CD4-positive, alpha-beta T cell treated with Interferon alpha-2 for 1 hour (primary cell): ENCODE measurements around the gene TBC1D16.

ENCODE experiments used
- DNase-seq, 2 donors: peaks; one replicate each; pipeline ENCODE4 v3.0.0-alpha.2; 2020 to 2022

TBC1D16 gene

GRCh38 chr17:80035687-80035936 is at the start of gene TBC1D16:
TSS of gene TBC1D16 (minus strand) at chr17:80035872. CDS start at chr17:80013547, 22,325 bp downstream.
- no peak for DNase-seq

DNA sequence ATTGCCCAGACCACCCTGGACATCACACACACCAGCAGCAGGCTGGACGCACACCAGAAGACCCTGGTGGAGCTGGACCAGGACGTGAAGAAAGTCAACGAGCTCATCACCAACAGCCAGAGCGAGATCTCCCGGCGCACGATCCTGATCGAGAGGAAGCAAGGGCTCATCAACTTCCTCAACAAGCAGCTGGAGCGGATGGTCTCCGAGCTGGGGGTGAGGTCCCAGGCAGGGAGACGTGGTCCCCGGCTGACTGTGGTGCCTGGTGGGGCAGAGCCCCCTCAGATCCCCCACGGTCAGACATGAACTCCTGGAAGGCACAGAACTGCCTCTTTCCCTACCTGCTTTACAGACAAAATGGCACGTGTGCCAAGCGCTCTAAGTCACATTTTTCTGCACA is 49.1 kb upstream of the TBC1D16 start:
- DNase-seq: no peak

- DNase-seq: no peak
Measured at GRCh38 chr17:80083136-80083661, 47.5 kb upstream of the TBC1D16 start.

DNA sequence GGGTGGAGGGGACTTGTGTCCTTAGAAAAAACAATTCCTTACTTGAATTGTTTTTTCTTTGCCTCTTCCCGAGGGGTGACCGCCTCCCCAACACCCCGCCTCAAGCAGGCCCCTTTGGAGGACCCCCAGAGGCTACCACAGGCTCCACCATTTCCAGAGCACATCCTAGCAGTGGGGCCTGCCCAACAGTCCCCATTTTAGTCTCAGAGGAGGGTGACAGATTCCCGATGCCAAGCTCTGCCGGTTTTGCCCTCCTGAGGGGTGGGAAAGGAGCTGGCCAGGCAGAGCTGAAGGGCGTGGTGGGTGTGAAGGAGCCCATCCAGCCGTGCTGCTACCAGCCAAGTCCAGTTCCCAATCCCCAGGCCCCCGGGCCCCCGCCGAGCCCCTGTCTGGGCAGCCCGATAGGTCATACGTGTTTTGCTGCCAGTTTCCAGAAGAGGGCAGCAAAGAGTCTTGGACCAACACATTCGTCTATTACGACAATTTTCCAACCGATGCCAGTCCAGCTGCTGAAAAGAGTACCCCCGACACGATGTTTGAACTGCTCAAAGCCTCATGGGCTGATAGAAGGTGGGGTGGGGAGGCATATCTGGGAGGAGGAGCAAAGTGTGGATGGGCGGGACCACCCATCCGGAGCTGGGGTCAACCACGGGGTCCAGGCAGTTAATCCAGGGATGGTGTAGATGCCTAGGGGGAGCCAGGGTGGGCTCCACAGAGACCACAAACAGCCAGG is 46.9 kb upstream of the TBC1D16 start:
- peak; percentile 68 to 69 for DNase-seq

DNA sequence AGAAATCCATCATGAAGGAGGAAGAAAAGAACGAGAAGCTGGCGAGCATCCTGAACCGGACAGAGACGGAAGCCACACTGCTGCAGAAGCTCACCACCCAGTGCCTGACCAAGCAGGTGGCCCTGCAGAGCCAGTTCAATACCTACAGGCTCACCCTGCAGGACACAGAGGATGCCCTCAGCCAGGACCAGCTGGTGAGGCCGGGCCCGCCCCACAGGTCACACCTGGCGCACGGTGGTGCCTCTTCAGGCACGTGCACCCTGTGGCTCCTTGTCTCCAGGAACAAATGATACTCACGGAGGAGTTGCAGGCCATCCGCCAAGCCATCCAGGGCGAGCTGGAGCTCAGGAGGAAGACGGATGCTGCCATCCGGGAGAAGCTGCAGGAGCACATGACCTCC is 45.9 kb upstream of the TBC1D16 start:
- DNase-seq: no peak

DNA sequence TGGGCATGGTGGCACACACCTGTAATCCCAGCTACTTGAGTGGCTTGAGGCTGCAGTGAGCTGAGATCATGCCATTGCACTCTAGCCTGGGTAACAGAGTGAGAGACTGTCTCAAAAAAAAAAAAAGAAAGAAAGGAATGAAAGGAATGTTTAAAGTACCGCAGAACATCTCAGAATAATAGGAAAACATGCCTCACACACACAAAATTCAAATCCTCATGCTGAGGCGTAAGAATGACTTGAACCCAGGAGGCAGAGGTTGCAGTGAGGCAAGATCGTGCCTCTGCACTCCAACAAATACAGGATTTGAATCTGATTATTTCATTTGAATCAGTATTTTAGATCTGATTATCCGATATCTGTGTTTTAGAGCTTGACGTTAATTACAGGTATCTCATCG is 44.4 kb upstream of the TBC1D16 start:
- DNase-seq: no peak

- no peak for DNase-seq
Measured at GRCh38 chr17:80072410-80072809, 36.7 kb upstream of the TBC1D16 start.

DNA sequence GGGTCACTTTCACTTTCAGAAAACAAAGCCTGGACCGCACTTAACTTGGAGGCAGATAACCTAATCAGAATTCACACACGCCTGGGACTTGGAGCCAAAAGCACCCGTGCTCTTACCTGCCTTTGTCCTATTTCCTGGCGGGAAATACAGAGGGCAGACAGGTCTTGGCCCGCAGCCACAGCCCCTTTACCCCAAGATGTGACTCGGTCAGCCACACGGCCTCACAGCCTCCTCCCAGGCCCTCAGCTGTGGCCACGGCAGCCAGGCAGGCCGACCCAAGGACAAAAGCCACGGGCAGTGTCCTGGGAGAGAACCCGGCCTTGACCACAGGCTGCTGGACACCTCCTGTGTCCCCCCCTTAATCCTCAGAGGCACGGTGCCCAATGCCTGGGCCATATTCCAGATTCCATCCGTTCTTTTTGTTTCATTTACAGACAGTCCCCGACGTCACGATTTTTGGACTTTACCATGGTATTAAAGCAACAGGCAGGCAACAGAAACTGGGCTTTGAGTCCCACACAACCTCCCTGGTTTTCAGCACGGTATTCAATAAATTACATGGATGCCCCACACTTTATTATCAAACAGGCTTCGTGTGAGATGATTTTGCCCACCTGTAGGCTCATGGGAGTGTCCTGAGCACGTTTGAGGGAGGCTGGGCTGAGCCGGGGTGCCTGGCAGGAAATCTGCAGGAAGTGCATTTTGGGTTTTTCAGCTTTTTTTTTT is 35.6 kb upstream of the TBC1D16 start:
- DNase-seq: no peak

GRCh38 chr17:80070375-80071115 is 34.9 kb upstream of the TBC1D16 start:
- DNase-seq: no peak

GRCh38 chr17:80068301-80069222 is 32.9 kb upstream of the TBC1D16 start:
- DNase-seq: no peak

DNA sequence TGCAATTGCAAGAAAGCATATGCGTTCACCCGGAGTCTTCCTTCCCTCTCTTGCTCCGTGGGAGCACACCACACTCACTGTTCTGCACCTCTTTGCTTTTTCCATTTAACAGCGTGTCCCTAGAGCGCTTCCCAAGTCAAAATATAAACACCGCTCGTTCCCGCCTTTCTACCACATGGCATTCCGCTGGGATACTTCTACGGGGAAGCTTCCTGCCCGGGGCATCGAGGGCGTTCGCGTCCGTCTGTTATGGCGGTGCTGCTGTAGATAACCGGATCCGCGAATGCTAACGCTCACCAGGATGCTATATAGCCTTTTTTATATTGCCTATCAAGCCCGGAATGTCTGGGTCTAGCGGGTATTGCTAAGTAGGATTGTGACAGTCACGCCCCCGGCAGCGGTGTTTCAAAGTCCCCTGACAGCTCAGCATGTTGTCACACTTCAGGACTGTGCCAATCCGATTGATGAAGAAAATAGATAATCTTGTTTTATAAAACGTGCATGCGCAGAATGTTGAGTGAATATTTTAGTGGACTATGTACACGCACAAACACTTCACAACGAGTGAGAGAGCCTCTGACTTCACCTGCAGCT is 31.8 kb upstream of the TBC1D16 start:
- DNase-seq: no peak

- no peak for DNase-seq
Measured at GRCh38 chr17:80065478-80066170, 30.0 kb upstream of the TBC1D16 start.

DNA sequence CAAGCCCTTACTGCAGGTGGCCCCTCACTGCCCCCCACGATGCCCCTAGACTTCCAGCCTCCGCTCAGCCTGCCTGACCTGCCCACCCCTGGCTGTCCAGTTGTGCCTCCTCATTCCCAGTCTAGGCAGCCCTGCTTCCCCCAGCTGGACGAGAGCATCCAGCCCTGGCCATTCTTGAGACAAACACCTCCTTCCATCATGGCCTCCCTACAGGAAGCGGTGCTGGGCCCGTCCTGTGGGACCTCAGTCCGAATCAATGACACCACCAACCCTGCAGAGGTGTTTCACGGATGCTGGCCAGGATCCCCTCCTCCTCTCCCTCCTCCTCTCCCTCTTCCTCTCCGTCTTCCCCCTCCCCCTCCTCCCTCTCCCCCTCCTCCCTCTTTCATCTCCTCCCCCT is 29.0 kb upstream of the TBC1D16 start:
- no peak for DNase-seq

DNA sequence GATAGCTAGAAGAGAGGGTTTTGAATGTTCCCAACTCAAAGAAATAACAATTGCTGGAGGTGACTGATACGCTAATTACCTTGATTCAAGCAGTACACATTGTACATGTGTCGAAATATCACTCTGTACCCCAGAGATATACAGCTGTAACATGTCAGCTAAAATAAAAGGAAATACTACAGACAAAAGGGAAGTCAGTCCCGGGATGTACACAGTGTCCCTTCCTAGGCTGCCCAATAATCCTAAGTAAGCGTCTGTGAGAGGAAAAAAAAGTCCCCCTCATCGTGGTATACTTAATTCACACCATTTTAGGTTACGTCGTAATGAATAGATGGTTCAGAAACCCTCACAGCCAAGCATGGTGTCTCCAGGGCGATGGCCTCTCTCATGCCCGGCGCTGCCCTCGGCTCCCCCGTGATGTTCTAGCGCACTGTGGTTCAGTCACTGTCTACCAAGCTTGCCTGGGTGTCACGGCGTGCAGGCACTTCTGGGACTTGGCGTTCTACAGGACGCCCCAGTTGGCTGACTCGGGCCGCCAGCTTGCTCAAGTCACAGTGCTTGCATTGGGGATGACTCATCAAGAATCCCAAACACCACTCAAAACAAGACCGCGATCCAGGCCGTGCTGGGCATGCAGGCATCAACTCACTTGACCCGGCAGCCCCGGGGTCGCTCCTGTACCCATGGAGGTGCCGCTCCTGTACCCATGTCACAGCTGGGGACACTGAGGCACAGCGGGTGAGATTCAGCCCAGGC is 28.3 kb upstream of the TBC1D16 start:
- DNase-seq: no peak

- no peak for DNase-seq
Measured at GRCh38 chr17:80061421-80061820, 25.7 kb upstream of the TBC1D16 start.

DNA sequence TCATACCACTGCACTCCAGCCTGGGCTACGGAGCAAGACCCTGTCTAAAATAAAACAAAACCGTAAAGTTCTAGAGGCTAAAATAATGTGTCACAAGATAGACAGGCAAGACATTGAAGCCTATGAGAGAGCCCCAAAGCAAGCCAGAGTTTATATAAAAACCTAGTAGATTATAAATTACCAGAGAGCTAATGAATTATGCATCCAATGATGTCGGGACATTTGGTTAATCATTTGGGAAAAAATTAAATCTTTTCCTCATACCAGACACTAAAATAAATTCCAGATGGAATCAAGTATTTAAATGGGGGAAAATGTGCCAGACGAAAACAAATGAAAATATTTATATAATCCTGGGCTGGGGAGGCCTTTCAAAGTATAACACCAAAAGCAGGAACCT is 25.0 kb upstream of the TBC1D16 start:
- DNase-seq: no peak

DNA sequence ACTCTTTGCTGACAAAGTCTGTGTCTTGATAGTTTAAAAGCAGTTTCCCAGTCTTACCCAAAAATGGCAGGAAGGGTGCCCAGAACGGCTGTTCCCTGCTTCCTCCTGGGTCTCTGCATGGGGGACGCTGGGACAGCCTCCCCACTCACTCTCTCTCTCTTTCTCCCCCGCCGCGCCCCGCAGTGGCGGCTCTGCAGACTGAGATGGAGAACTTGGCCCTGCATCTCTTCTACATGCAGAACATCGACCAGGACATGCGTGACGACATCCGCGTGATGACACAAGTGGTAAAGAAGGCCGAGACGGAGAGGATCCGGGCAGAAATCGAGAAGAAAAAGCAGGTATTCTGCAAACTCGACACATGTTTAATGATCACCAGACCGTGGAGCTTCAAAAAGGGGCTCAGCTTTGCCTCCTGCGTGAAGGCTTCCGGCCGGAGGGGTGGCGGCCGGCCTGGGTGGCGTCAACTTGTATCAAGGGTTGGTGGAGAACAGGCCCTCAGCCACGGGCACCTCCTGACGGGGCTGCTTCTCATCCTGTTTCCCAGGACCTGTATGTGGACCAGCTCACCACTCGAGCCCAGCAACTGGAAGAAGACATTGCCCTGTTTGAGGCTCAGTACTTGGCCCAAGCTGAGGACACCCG is 22.8 kb upstream of the TBC1D16 start:
- DNase-seq: no peak

GRCh38 chr17:80055597-80055996 is 19.9 kb upstream of the TBC1D16 start:
- no peak for DNase-seq

GRCh38 chr17:80053102-80053501 is 17.4 kb upstream of the TBC1D16 start:
- DNase-seq: no peak

- DNase-seq: no peak
Measured at GRCh38 chr17:80051681-80052080, 16.0 kb upstream of the TBC1D16 start.
